ENCODE data around the gene PER1. TPM values are rescaled to one million over a fixed set of nuclear protein-coding genes. Genes with fewer than 3 reads are reported as not detected.

Gene PER1
- total and polyA plus RNA-seq, 2 of the 13 experiments (the other 11 are each of a cell fraction or from before 2014, with no cell fraction given), result 2.6 to 3.6 TPM

GRCh38 chr17:8161289-8162232 lies 9.4 kb upstream of the PER1 start:
- TF ChIP-seq ZNF788 (CRISPR knock-in tag; IDR thresholded peaks at IDR 0.05; ENCODE audit: borderline replicate concordance) (no peak), ZNF362 (CRISPR knock-in tag; IDR thresholded peaks at IDR 0.05; ENCODE audit: borderline replicate concordance) (0 out of 2 replicates have a peak, but pooled peaks have one; percentile 4), FOSL2 (CRISPR knock-in tag; IDR thresholded peaks at IDR 0.05) (no peak), ZNF609 (CRISPR knock-in tag; IDR thresholded peaks at IDR 0.05; ENCODE audit: borderline replicate concordance) (0 out of 2 replicates have a peak, but pooled peaks have one; percentile 14), KAT8 (CRISPR knock-in tag; IDR thresholded peaks at IDR 0.05) (no peak), ATF7-NPFF (CRISPR knock-in tag; IDR thresholded peaks at IDR 0.05; ENCODE audit: low read depth) (no peak), FOXK1 (CRISPR knock-in tag; IDR thresholded peaks at IDR 0.05; ENCODE audit: borderline replicate concordance, low read depth) (no peak), ZNF746 (CRISPR knock-in tag; IDR thresholded peaks at IDR 0.05) (0 out of 2 replicates have a peak, but pooled peaks have one; percentile 20), ZNF652 (CRISPR knock-in tag; IDR thresholded peaks at IDR 0.05; ENCODE audit: borderline replicate concordance, low read depth) (no peak), NKX3-1 (CRISPR knock-in tag; IDR thresholded peaks at IDR 0.05) (no peak), ZNF501 (CRISPR knock-in tag; IDR thresholded peaks at IDR 0.05) (0 out of 2 replicates have a peak, but pooled peaks have one; percentile 39), RFX3 (CRISPR knock-in tag; IDR thresholded peaks at IDR 0.05) (no peak)
- TF ChIP-seq, protein P1, sequence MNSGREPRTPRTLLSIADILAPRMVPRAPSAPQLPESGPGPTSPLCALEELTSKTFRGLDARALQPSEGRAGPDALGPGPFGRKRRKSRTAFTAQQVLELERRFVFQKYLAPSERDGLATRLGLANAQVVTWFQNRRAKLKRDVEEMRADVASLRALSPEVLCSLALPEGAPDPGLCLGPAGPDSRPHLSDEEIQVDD (CRISPR knock-in tag; IDR thresholded peaks at IDR 0.05; ENCODE audit: borderline replicate concordance), result no peak
- TF ChIP-seq, protein P2, sequence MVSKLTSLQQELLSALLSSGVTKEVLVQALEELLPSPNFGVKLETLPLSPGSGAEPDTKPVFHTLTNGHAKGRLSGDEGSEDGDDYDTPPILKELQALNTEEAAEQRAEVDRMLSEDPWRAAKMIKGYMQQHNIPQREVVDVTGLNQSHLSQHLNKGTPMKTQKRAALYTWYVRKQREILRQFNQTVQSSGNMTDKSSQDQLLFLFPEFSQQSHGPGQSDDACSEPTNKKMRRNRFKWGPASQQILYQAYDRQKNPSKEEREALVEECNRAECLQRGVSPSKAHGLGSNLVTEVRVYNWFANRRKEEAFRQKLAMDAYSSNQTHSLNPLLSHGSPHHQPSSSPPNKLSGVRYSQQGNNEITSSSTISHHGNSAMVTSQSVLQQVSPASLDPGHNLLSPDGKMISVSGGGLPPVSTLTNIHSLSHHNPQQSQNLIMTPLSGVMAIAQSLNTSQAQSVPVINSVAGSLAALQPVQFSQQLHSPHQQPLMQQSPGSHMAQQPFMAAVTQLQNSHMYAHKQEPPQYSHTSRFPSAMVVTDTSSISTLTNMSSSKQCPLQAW (CRISPR knock-in tag; IDR thresholded peaks at IDR 0.05), result 0 out of 2 replicates have a peak, but pooled peaks have one; percentile 2
- Histone ChIP-seq H2AFZ (ENCODE audit: low read length) (no peak overlapping the region), H4K20me1 (ENCODE audit: insufficient read depth, low read length) (no peaks in the 10 kb centered on the region), H3K9me3 (ENCODE audit: low read length) (no peaks in the 10 kb centered on the region), H3K27me3 (ENCODE audit: control insufficient read depth in 1 of 2, insufficient read depth in 2 of 2, low read length in 2 of 2) (no peaks in the 10 kb centered on the region; a peak in 1 of 5 replicates), H3K79me2 (ENCODE audit: insufficient read depth, low read length) (peaks cover 18% of the 10 kb centered on the region), H3K27ac (ENCODE audit: extremely low read length, insufficient read depth, low read length) (peak overlapping the region; percentile 80), H3K9ac (ENCODE audit: insufficient read depth, low read depth, low read length) (peak overlapping the region; percentile 95), H3K4me2 (ENCODE audit: low read depth, low read length) (peak overlapping the region; percentile 100), H3K4me1 (ENCODE audit: insufficient read depth, low read length) (peaks cover 62% of the 10 kb centered on the region), H3K36me3 (replicated peaks in 1 of 2; ENCODE audit: control insufficient read depth in 1 of 2, insufficient read depth in 2 of 2, low read length in 2 of 2) (peaks cover 1 to 7% of the 10 kb centered on the region in 2 experiments; a peak in 3 of 5 replicates), H3K4me3 (replicated peaks in 1 of 3; ENCODE audit: insufficient read depth in 1 of 3, low read depth in 2 of 3, low read length in 3 of 3) (peak overlapping the region; percentile 92 to 99 (median 98))
- CTCF ChIA-PET (ENCODE audit: low intra/inter-chr PET ratio, low total read pairs), result interaction anchor here (1.9 kb wide), 1 partner anchor 23 kb away, joined by 5 read pairs; no protein-coding TSS in a partner anchor
- ATAC-seq, result no peak
- TSS peak; percentile 67 for BruUV-seq (replicated peaks)
- intact Hi-C loops (cut with micrococcal nuclease; ENCODE audit: unreplicated experiment) (no loop called here), in situ Hi-C loops (cut with HindIII; ENCODE audit: extremely low pct_ligation_motif_present, low pct_unique_long_range_greater_than_20kb) (no loop called here)
- POLR2A ChIA-PET, result interaction anchor here (2.0 kb wide), 1 partner anchor 11 kb away, joined by 11 read pairs; no protein-coding TSS in a partner anchor
- DNase-seq (ENCODE audit: low spot score), result no peak
- WGBS (ENCODE audit: low lambda C conversion rate), result 89% methylated on average over 14 of the region's 19 CpGs
- no peak for FAIRE-seq

All from HepG2 (cell line).